ENCODE data around the gene MRGPRX1.
"Not testable (repeated sequence)": the region's sequence is repeated elsewhere in the genome, so short reads cannot be mapped to it uniquely, and the experiment has no call there.

MRGPRX1 gene

DNA sequence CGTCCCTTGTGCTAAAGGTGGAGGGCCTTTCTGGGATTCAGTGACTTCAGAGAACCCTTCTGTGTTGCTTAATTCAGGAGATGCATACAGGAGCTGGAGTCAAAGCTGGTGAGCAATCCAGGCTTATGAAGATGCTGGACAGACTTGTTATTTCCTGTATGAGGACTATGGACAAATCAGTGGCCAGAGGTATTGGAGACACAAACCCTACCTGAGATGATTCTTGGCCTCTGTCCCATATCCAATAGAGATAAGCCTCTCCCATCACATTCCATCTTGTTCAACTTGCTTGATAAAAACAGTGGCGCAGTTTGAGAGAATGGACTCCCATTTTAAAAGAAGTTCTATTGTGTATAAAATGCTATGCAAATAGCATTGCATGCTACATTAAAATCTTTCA lies at the start of gene MRGPRX1:
TSS of gene MRGPRX1 (minus strand) at position 101 of the 400 bp plus-strand sequence. CDS start 4,630 bp downstream, outside the sequence.
- no peak for DNase-seq (ENCODE audit: low spot score)

DNA sequence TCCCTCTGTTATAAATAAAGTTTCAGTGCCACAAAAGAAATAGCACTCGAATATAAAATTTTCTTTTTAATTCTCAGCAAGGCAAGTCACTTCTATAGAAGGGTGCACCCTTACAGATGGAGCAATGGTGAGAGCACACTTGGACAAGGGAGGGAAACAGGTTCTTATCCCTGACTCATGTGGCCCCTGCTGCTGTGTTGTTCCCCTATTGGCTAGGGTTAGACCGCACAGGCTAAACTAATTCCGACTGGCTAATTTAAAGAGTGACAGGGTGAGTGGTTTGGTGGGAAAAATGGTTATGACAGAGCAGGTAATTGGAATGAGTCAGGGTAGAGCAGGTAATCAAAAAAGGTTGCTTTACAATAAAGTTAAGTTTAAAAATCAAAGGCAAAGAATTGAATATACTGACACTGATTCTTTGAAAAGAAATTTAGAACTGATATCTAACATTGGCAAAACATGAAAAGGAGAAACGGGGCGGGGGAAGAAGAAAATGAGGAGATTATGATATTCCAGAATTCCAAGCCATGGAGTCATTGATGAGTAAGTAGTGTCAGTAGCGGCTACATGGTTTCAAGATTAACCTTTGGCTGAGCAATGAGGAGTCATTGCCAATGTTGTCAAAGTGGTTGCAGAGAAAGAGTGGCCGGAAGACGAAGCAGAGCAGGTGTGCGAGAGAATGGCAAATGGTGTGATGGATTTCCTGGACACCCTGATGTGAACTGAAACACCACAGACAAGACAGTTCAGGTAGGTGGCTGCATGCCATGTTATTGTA lies 48.4 kb upstream of the MRGPRX1 start:
- DNase-seq (ENCODE audit: low spot score), result no peak

DNA sequence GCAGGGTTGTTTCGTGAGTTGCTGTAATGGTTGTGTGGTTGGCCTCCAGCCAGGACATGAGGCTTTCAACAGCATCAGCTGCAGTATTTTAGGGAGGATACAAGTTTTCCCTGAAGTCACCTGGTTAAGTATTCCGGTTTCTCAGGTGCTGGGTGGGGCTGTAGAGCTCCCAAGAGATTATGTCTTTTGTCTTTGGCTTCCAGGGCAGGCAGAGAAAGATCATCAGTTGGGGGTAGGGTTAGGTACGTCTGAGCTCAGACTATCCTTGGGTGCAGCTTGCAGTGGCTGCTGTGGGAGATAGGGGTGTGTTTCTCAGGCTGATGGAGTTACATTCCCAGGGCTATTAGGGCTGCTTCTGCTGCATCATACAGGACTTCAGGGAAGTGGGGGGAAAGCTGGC lies 47.5 kb upstream of the MRGPRX1 start:
- no peak for DNase-seq (ENCODE audit: low spot score)

DNA sequence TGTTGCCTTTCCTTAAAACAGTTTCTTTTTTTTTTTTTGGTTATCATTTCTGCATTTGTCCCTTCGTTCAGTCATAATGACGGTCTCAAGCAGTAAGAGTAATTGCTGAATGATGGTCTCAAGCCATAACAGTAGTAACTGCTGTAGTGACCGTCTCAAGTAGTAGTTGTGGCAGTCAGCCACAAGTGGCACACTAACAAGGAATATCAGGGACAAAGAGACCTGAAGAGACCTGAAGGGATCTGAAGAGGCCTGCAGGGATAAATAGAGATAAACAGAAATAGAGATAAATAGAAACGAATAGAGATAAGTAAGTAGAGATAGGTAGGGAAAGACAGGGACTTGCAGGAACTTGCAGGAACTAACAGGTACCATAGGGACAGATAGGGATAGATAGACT lies 42.7 kb upstream of the MRGPRX1 start:
- no peak for DNase-seq (ENCODE audit: low spot score)

DNA sequence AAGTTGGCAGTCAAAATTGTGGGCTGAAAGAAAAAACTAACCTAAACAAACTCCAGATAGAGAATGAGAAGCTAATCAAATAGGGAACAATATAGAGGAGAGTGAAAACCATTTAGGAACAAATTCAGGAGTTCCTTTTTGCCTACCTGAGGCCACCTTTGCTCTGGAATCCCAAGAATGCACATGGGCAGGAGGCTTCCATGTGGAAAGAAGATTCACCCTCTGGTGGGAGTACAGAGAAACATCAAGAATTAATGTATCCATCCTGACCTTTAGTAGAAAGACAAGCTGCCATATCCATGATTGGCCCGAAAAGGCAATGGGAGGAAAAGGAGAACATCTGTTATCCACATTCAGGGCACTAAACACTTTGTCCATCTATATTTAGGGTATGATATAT lies 35.0 kb upstream of the MRGPRX1 start:
- no peak for DNase-seq (ENCODE audit: low spot score)

DNA sequence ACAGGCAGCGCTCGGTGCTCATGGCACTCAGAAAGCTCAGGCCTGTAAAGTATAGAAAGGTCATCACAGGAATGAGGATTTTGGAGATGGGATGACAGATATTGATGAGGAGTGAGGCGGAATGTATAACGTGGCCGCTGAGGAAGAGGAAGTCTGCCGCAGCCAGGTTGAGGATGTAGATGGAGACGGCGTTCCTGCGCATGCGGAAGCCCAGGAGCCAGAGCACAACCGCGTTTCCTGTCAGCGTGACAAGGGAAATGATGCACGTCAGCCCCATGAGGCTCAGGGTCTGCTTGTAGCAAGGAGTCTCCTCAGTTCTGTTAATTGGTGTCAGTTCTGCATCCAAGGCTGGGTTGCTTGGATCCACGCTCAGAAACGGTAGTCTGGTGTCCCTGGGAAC lies 33.1 kb upstream of the MRGPRX1 start:
- no peak for DNase-seq (ENCODE audit: low spot score)

DNA sequence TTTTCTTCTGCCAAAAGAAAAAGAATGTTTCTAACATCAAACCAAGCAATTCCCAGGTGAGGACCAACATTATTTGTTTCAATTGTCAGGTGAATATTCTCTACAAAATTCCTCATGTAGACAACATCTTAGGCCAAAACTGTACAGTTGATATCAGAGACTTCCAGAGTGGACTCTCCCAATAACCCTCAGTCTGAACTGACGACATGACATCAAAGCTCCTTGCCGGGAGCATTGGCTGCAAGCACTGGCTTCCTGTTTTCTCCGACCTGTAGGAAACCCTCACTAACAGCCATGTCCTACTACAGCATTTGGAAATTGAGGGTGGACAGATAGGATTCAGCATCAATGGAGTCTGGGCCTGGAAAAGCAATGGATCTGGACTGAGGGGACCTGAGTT lies 30.5 kb upstream of the MRGPRX1 start:
- no peak for DNase-seq (ENCODE audit: low spot score)

DNA sequence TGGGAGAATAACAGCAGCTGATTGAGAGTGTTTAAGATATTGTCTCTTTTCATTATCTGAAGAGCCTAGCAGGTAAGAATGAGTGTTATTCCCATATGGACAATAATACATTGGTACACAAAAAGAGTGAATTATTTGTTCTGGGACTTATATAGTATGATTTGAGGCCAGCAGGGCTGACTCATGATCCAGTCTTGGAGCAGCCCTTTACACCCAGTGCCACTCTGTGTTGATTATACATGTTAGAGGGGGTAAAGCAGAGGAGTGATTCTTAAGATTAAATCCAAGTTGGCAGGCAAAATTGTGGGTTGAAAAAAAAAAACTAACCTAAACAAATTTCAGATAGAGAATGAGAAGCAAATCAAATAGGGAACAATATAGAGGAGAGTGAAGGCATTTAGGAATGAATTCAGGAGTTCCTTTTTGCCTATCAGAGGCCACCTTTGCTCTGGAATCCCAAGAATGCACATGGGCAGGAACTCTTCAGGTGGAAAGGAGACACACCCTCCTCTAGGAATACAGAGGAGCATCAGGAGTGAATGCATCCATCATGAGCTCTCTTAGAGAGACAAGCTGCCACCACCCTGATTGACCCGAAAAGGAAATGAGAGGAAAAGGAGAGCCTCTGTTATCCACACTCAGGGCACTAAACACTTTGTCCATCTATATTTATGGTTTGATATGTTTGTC lies 19.2 kb upstream of the MRGPRX1 start:
- no peak for DNase-seq (ENCODE audit: low spot score)

DNA sequence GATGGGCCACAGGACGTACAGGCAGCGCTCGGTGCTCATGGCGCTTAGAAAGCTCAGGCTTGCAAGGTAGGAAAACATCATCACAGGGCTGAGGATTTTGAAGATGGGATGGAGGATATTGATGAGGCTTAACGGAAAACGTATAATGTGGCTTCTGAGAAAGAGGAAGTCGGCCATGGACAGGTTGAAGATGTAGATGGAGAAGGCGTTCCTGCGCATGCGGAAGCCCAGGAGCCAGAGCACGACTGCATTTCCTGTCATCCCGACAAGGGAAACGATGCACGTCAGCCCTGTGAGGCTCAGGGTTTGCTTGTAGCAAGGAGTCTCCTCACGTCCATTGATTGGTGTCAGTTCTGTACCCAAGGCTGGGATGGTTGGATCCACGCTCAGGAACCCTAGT lies 17.4 kb upstream of the MRGPRX1 start:
- no peak for DNase-seq (ENCODE audit: low spot score)

DNA sequence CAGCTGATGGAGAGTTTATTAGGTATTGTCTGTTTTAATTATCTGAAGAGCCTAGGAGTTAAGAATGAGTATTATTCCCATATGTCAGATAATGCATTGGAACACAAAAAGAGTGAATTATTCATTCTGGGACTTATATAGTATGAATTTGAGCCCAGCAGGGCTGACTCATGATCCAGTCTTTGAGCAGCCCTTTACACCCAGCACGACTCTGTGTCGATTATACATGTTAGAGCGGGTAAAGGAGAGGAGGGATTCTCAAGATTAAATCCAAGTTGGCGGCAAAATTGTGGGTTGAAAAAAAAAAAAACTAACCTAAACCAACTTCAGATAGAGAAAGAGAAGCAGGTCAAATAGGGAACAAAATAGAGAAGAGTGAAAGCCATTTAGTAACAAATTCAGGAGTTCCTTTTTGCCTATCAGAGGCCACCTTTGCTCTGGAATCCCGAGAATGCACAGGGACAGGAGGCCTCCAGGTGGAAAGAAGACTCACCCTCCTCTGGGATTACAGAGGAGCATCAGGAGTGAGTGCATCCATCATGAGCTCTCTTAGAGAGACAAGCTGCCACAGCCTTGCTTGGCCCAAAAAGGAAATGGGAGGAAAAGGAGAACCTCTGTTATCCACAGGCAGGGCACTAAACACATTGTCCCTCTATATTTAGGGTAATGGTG lies 3.1 kb downstream of the MRGPRX1 start:
- no peak for DNase-seq (ENCODE audit: low spot score)

DNA sequence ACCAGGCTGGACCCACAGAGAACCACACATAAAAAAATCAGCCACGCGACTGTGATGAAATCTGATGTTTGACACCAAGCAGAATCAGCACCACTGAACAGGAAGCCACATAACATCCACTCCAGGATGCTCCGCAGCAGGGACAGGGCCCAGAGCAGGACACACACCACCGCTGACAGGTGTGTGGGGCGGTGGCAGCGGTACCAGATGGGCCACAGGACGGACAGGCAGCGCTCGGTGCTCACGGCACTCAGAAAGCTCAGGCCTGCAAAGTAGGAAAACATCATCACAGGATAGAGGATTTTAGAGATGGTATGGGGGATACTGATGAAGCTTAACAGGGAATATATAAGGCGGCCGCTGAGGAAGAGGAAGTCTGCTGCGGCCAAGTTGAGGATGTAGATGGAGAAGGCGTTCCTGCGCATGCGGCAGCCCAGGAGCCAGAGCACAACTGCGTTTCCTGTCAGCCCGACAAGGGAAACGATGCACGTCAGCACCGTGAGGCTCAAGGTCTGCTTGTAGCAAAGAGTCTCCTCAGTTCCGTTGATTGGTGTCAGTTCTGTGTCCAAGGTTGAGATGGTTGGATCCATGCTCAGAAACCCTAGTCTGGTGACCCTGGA lies 4.9 kb downstream of the MRGPRX1 start:
- DNase-seq (ENCODE audit: low spot score), result no peak

DNA sequence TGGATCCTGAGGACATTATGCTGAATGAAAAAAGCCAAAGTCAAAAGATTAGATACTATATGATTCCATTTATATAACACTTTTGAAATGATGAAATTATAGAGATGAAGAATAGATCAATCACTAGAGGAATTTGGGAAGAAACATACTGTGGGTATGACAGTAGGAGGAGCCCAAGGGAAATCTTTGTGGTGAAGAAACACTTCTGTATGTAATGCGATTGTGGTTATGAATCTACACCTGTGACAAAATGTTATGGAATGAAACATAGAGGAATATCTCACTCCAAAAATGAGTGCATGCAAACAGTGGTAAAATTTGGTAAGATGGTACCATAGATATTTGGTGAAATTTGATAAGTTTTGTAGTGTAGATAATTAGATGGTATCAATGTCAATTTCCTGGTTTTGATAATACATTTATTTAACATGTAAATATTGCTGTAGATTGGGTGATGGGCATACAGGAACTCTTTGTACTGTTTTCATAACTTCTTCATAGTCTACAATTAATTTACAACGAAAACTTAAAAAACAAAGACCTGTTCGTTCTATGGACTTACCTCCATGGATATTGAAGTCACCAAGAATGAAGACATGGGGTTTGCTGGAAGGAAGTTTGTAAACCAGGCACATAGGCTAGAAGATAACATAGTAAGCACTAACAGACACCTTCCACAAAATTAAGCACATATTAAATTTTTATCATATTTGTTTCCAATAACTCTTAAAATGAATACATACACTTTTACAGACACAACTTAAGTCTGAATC lies 11.5 kb downstream of the MRGPRX1 start:
- DNase-seq (ENCODE audit: low spot score), result no peak

DNA sequence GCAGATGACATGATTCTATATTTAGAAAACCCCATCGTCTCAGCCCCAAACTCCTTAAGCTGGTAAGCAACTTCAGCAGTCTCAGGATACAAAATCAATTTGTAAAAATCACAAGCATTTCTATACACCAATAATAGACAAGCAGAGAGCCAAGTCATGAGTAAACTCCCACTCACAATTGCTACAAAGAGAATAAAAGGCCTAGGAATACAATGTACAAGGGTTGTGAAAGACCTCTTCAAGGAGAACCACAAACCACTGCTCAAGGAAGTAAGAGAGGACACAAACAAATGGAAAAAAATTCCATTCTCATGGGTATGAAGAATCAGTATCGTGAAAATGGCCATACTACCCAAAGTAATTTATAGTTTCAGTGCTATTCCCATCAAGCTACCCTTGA lies 13.8 kb downstream of the MRGPRX1 start:
- not testable (repeated sequence) for DNase-seq (ENCODE audit: low spot score)

DNA sequence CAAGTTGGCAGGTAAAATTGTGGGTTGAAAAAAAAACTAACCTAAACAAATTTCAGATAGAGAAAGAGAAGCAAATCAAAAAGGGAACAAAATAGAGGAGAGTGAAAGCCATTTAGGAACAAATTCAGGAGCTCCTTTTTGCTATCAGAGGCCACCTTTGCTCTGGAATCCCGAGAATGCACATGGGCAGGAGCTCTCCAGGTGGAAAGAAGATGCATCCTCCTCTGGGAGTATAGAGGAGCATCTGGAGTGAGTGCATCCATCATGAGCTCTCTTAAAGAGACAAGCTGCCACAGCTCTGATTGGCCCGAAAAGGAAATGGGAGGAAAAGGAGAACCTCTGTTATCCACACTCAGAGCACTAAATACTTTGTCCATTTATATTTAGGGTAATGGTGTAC lies 26.3 kb downstream of the MRGPRX1 start:
- DNase-seq (ENCODE audit: low spot score), result no peak

DNA sequence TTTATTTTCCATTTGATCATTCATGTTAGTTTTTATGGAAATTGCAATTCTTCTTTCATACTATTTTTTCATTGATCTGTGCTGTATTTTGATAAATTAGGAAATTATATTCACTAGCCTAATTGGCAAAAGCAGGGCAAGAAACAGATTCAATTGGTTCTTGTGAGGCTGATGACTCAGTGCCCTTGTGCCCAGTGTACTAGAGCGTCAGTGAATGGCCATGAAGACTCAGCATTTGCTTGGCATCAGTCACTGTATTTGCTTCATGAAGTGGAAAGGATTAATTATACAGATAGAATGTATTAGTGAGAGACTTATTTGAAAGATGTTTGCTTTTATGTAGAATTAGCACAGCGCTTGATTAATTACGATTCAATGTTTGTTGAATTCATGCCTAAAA lies 31.8 kb downstream of the MRGPRX1 start:
- no peak for DNase-seq (ENCODE audit: low spot score)

DNA sequence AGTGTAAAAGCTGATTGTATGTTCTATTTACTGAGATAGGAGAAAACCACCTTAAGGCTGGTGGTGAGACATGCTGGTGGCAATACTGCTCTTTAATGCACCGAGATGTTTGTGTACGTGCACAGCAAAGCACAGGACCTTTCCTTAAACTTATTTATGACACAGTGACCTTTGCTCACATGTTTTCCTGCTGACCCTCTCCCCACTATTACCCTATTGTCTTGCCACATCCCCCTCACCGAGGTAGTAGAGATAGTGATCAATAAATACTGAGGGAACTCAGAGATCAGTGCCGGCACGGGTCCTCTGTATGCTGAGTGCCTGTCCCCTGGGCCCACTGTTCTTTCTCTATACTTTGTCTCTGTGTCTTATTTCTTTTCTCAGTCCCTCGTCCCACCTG lies 38.6 kb downstream of the MRGPRX1 start:
- not testable (repeated sequence) for DNase-seq (ENCODE audit: low spot score)

DNA sequence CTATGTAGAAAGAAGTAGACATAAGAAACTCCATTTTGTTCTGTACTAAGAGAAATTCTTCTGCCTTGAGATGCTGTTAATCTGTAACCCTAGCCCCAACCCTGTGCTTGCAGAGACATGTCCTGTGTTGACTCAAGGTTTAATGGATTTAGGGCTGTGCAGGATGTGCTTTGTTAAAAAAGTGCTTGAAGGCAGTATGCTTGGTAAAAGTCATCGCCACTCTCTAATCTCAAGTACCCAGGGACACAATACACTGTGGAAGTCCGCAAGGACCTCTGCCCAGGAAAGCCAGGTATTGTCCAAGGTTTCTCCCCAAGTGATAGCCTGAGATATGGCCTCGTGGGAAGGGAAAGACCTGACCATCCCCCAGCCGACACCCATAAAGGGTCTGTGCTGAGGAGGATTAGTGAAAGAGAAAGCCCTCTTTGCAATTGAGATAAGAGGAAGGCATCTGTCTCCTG lies 39.0 kb downstream of the MRGPRX1 start:
- DNase-seq (ENCODE audit: low spot score), result not testable (repeated sequence)

DNA sequence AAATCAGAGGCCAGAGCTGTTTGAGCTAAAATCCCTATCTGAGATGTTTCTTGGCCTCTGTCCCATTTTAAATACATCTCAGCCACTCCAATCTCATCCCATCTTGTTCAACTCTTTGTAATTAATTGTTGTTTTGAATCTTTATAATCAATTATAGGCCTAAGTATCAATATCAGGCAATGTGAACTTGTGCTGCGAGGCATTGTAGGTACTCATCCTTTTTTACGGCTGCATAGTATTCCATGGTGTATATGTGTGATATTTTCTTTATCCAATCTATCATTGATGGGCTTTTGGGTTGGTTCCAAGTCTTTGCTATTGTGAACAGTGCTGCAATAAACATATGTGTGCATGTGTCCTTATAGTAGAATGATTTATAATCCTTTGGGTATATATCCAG lies 47.5 kb downstream of the MRGPRX1 start:
- not testable (repeated sequence) for DNase-seq (ENCODE audit: low spot score)

DNA sequence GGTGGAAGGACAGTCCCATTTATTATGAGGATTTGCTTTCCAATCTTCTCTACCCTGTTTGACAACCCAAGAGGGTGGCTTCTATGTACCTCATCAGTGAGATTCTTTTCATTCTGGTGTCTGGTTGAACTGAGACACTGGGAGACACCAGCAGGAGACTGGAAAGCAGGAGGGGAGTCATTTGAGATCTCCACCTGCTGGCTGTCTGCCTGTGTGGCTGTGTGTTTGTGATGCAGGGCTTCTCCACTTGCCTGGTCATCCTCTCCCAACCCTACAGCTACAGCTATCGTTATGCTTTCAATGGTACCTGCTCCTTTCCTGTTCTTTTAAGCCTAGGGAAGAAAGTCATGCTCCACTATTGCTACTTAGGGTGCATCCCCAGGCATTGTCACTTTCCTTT lies 48.6 kb downstream of the MRGPRX1 start:
- DNase-seq (ENCODE audit: low spot score), result no peak
